ENCODE measurements around the gene DELE1. TPM values are rescaled to one million over a fixed set of nuclear protein-coding genes. Genes with fewer than 3 reads are reported as not detected.
"Not testable (repeated sequence)": the region's sequence is repeated elsewhere in the genome, so short reads cannot be mapped to it uniquely, and the experiment has no call there.

Gene DELE1
- total and polyA plus RNA-seq, 4 donors, result 23.2 to 49.0 (median 40.3) TPM

DNA sequence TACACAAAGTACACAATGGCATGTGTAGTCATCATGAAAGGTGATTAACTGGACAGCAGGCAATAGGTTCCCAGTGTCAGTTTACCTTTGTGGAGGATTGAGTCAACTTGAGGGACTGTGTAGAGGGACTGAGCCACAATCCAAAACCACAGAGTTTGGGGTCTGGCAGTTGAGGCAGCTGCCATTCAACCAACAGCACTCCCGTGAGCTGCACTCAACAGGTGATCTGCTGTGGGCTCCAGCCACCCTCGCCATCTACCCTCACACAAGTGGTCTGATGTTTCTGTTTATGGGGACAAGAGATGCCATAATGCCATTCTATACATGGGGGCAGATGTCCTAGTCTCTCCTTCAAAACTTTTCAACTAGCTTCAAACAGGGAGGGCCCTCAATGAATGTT lies 2.9 kb upstream of the DELE1 start:
- Histone ChIP-seq H3K9me3 (ENCODE audit: control insufficient read depth in 4 of 4, low read length in 3 of 4) (no peaks in the 10 kb centered on the region), H3K4me1 (ENCODE audit: control insufficient read depth in 4 of 4, insufficient read depth in 4 of 4, low read length in 3 of 4) (peaks cover 8 to 25% (median 11%) of the 10 kb centered on the region in 4 donors), H3K27me3 (ENCODE audit: control insufficient read depth in 4 of 4, insufficient read depth in 4 of 4, low read length in 3 of 4) (no peaks in the 10 kb centered on the region), H3K36me3 (ENCODE audit: control insufficient read depth in 4 of 4, insufficient read depth in 3 of 4, low read depth in 1 of 4, low read length in 3 of 4) (peaks cover 0 to 3% (median 2%) of the 10 kb centered on the region in 4 donors), H3K4me3 (ENCODE audit: low read depth in 1 of 3, low read length in 3 of 3) (no peak overlapping the region), H3K9ac (ENCODE audit: low read depth in 1 of 2, low read length in 2 of 2) (no peak overlapping the region), H3K27ac (ENCODE audit: low read depth in 1 of 2, low read length in 2 of 2) (no peak overlapping the region)
- no peak for TF ChIP-seq GABPA (IDR thresholded peaks at IDR 0.05 in 1 of 2, conservative IDR thresholded peaks at IDR 0.05 in 1 of 2)
- TF ChIP-seq RXRA (IDR thresholded peaks at IDR 0.05), result no peak
- TF ChIP-seq, protein P1, sequence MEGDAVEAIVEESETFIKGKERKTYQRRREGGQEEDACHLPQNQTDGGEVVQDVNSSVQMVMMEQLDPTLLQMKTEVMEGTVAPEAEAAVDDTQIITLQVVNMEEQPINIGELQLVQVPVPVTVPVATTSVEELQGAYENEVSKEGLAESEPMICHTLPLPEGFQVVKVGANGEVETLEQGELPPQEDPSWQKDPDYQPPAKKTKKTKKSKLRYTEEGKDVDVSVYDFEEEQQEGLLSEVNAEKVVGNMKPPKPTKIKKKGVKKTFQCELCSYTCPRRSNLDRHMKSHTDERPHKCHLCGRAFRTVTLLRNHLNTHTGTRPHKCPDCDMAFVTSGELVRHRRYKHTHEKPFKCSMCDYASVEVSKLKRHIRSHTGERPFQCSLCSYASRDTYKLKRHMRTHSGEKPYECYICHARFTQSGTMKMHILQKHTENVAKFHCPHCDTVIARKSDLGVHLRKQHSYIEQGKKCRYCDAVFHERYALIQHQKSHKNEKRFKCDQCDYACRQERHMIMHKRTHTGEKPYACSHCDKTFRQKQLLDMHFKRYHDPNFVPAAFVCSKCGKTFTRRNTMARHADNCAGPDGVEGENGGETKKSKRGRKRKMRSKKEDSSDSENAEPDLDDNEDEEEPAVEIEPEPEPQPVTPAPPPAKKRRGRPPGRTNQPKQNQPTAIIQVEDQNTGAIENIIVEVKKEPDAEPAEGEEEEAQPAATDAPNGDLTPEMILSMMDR (IDR thresholded peaks at IDR 0.05; ENCODE audit: low read depth, low read length, missing input control), result no peak
- no peak for TF ChIP-seq FOXA1 (IDR thresholded peaks at IDR 0.05)
- no peak for TF ChIP-seq HNF4A (conservative IDR thresholded peaks at IDR 0.05)
- no peak for TF ChIP-seq HNF4G (IDR thresholded peaks at IDR 0.05)
- no peak for TF ChIP-seq RAD21 (IDR thresholded peaks at IDR 0.05)
- TF ChIP-seq, protein P2, sequence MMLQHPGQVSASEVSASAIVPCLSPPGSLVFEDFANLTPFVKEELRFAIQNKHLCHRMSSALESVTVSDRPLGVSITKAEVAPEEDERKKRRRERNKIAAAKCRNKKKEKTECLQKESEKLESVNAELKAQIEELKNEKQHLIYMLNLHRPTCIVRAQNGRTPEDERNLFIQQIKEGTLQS (IDR thresholded peaks at IDR 0.05), result no peak
- TF ChIP-seq FOXA2 (IDR thresholded peaks at IDR 0.05), result no peak
- no peak for TF ChIP-seq TAF1 (conservative IDR thresholded peaks at IDR 0.05)
- TF ChIP-seq NR2F2 (IDR thresholded peaks at IDR 0.05), result no peak
- TF ChIP-seq, protein P3, sequence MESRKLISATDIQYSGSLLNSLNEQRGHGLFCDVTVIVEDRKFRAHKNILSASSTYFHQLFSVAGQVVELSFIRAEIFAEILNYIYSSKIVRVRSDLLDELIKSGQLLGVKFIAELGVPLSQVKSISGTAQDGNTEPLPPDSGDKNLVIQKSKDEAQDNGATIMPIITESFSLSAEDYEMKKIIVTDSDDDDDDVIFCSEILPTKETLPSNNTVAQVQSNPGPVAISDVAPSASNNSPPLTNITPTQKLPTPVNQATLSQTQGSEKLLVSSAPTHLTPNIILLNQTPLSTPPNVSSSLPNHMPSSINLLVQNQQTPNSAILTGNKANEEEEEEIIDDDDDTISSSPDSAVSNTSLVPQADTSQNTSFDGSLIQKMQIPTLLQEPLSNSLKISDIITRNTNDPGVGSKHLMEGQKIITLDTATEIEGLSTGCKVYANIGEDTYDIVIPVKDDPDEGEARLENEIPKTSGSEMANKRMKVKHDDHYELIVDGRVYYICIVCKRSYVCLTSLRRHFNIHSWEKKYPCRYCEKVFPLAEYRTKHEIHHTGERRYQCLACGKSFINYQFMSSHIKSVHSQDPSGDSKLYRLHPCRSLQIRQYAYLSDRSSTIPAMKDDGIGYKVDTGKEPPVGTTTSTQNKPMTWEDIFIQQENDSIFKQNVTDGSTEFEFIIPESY (IDR thresholded peaks at IDR 0.05), result no peak
- no peak for TF ChIP-seq SP1 (IDR thresholded peaks at IDR 0.05)
- TF ChIP-seq, protein P4, sequence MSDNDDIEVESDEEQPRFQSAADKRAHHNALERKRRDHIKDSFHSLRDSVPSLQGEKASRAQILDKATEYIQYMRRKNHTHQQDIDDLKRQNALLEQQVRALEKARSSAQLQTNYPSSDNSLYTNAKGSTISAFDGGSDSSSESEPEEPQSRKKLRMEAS (IDR thresholded peaks at IDR 0.05), result no peak
- TF ChIP-seq, protein P5, sequence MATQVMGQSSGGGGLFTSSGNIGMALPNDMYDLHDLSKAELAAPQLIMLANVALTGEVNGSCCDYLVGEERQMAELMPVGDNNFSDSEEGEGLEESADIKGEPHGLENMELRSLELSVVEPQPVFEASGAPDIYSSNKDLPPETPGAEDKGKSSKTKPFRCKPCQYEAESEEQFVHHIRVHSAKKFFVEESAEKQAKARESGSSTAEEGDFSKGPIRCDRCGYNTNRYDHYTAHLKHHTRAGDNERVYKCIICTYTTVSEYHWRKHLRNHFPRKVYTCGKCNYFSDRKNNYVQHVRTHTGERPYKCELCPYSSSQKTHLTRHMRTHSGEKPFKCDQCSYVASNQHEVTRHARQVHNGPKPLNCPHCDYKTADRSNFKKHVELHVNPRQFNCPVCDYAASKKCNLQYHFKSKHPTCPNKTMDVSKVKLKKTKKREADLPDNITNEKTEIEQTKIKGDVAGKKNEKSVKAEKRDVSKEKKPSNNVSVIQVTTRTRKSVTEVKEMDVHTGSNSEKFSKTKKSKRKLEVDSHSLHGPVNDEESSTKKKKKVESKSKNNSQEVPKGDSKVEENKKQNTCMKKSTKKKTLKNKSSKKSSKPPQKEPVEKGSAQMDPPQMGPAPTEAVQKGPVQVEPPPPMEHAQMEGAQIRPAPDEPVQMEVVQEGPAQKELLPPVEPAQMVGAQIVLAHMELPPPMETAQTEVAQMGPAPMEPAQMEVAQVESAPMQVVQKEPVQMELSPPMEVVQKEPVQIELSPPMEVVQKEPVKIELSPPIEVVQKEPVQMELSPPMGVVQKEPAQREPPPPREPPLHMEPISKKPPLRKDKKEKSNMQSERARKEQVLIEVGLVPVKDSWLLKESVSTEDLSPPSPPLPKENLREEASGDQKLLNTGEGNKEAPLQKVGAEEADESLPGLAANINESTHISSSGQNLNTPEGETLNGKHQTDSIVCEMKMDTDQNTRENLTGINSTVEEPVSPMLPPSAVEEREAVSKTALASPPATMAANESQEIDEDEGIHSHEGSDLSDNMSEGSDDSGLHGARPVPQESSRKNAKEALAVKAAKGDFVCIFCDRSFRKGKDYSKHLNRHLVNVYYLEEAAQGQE (IDR thresholded peaks at IDR 0.05), result no peak
- TF ChIP-seq YY1 (IDR thresholded peaks at IDR 0.05), result no peak
- no peak for TF ChIP-seq EGR1 (IDR thresholded peaks at IDR 0.05; ENCODE audit: low read depth in 2 of 2)
- no peak for TF ChIP-seq JUND (IDR thresholded peaks at IDR 0.05)
- DNase-seq (ENCODE audit: low spot score), result no peak
- WGBS, result 94% methylated on average over 2 of the region's 2 CpGs

DNA sequence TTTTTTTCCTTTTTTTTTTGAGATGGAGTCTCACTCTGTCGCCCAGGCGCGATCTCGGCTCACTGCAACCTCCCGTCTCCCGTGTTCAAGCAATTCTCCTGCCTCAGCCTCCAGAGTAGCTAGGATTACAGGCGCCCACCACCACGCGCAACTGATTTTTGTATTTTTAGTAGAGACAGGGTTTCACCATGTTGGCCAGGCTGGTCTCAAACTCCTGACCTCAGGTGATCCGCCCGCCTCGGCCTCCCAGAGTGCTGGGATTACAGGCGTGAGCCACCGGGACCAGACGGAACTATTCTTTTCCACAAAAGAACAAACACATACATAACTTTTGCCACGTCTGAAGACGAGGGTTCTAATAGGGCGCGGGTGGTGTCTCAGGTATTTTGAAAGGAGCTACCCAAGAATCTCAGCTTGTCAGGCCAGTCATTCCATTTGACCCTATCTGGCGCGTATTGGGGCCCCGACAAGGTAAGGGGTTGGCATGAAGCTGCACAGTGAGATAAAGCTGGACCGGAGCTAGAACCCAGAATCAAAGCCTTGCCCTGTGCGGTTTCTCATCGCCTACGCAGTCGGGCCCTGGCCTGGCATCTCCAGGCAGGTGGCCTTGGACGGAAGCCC lies 734 bp upstream of the DELE1 start:
- H3K9ac ChIP-seq (ENCODE audit: low read depth in 1 of 2, low read length in 2 of 2), result peak overlapping the region; percentile 79 to 93
- peak overlapping the region; percentile 59 to 87 (median 81) for H3K4me3 ChIP-seq (ENCODE audit: low read depth in 1 of 3, low read length in 3 of 3)
- H3K4me1 ChIP-seq (ENCODE audit: control insufficient read depth in 4 of 4, insufficient read depth in 4 of 4, low read length in 3 of 4), result peaks cover 8 to 34% (median 16%) of the 10 kb centered on the region in 4 donors
- peaks cover 5 to 20% (median 9%) of the 10 kb centered on the region in 4 donors for H3K36me3 ChIP-seq (ENCODE audit: control insufficient read depth in 4 of 4, insufficient read depth in 3 of 4, low read depth in 1 of 4, low read length in 3 of 4)
- not testable (repeated sequence) for H3K9me3 ChIP-seq (ENCODE audit: control insufficient read depth in 4 of 4, low read length in 3 of 4); DNase-seq (ENCODE audit: low spot score); H3K27me3 ChIP-seq (ENCODE audit: control insufficient read depth in 4 of 4, insufficient read depth in 4 of 4, low read length in 3 of 4)
- 56% methylated on average over 28 of the region's 28 CpGs for WGBS
- peak overlapping the region; percentile 79 to 93 for H3K27ac ChIP-seq (ENCODE audit: low read depth in 1 of 2, low read length in 2 of 2)

Measured in liver (tissue), 9 donors.